Measurements from ENCODE around the gene PNMA6E. TPM values are rescaled to one million over a fixed set of nuclear protein-coding genes. Genes with fewer than 3 reads are reported as not detected.

PNMA6E gene
- total and polyA plus RNA-seq, 2 of the 13 experiments (the other 11 are each of a cell fraction or from before 2014, with no cell fraction given), result not detected

GRCh38 chrX:153349952-153350351, 51.2 kb downstream of the PNMA6E start (continued):
- TF ChIP-seq THAP9 (CRISPR knock-in tag; IDR thresholded peaks at IDR 0.05; ENCODE audit: borderline replicate concordance) (no peak), NFAT5 (CRISPR knock-in tag; IDR thresholded peaks at IDR 0.05) (no peak), CBX1 (IDR thresholded peaks at IDR 0.05; ENCODE audit: low read depth) (no peak), ZNF713 (CRISPR knock-in tag; IDR thresholded peaks at IDR 0.05) (no peak), ZNF329 (CRISPR knock-in tag; IDR thresholded peaks at IDR 0.05; ENCODE audit: low read depth) (no peak), PAXIP1 (CRISPR knock-in tag; conservative IDR thresholded peaks at IDR 0.05) (no peak)

All from HepG2 (cell line).